DND-41 (cell line): ENCODE measurements around the gene PTDSS2.

Source experiments
- ATAC-seq: fragments of 200-7000 bp; cut with Tn5 transposase; 3 replicates; pipeline ENCODE4 v1.9.1; 2021; ENCODE audit warnings: low read depth; ENCODE audit not compliant: insufficient read depth
- DNase-seq: peaks from one replicate; pipeline ENCODE4 v3.0.0-alpha.2; 2020
- H2AFZ ChIP-seq: 2 replicates; pipeline ENCODE4 v1.6.0; 2012; ENCODE audit warnings: low read depth, low read length
- H3K27ac ChIP-seq: 2 replicates; pipeline ENCODE4 v1.5.1; 2012; ENCODE audit warnings: low read length, inconsistent platforms
- H3K27me3 ChIP-seq: fragments of 200-600 bp; sonication (generic); 2 replicates; pipeline ENCODE4 v1.6.0; 2012; ENCODE audit warnings: low read length, mild to moderate bottlenecking, inconsistent platforms; ENCODE audit not compliant: insufficient read depth, poor library complexity
- H3K36me3 ChIP-seq: 2 replicates; pipeline ENCODE4 v1.5.1; 2012; ENCODE audit warnings: low read length, inconsistent platforms; ENCODE audit not compliant: insufficient read depth
- H3K4me1 ChIP-seq: 2 replicates; pipeline ENCODE4 v1.5.1; 2012; ENCODE audit warnings: mild to moderate bottlenecking, low read length; ENCODE audit not compliant: insufficient read depth
- H3K4me2 ChIP-seq: 2 replicates; pipeline ENCODE4 v1.6.0; 2012; ENCODE audit warnings: mild to moderate bottlenecking, moderate library complexity, low read length, inconsistent platforms; ENCODE audit not compliant: insufficient read depth
- H3K4me3 ChIP-seq, 2 experiments: fragments of 200-600 bp in 1 of 2; shearing (Covaris generic) in 1 of 2; 2 replicates each; pipeline ENCODE4 v1.5.1; 2012 to 2016; ENCODE audit warnings: inconsistent platforms in 2 of 2, low read length in 2 of 2, mild to moderate bottlenecking in 2 of 2, low read depth in 1 of 2, moderate library complexity in 1 of 2
- H3K79me2 ChIP-seq: 2 replicates; pipeline ENCODE4 v1.6.0; 2012; ENCODE audit warnings: low read length, inconsistent platforms; ENCODE audit not compliant: insufficient read depth
- H3K9ac ChIP-seq: 2 replicates; pipeline ENCODE4 v1.6.0; 2012; ENCODE audit warnings: low read depth, mild to moderate bottlenecking, inconsistent platforms, low read length, moderate library complexity
- H3K9me3 ChIP-seq: 2 replicates; pipeline ENCODE4 v1.5.1; 2012; ENCODE audit warnings: low read length, moderate library complexity, mild to moderate bottlenecking, inconsistent platforms; ENCODE audit not compliant: insufficient read depth, severe bottlenecking
- H4K20me1 ChIP-seq: 2 replicates; pipeline ENCODE4 v1.6.0; 2012; ENCODE audit warnings: low read length; ENCODE audit not compliant: insufficient read depth
- EZH2 ChIP-seq: IDR thresholded peaks from 3 replicates; pipeline ENCODE4 v1.6.1; 2012; ENCODE audit warnings: borderline replicate concordance, low read depth, mild to moderate bottlenecking, moderate library complexity, low read length, inconsistent platforms; ENCODE audit not compliant: severe bottlenecking
- TF ChIP-seq, protein P1 (sequence below): IDR thresholded peaks from 2 replicates; pipeline ENCODE4 v1.5.1; 2012; ENCODE audit warnings: borderline replicate concordance, low read length, moderate library complexity, mild to moderate bottlenecking; ENCODE audit not compliant: poor library complexity, severe bottlenecking; ENCODE audit errors: extremely low read depth

PTDSS2 gene

DNA sequence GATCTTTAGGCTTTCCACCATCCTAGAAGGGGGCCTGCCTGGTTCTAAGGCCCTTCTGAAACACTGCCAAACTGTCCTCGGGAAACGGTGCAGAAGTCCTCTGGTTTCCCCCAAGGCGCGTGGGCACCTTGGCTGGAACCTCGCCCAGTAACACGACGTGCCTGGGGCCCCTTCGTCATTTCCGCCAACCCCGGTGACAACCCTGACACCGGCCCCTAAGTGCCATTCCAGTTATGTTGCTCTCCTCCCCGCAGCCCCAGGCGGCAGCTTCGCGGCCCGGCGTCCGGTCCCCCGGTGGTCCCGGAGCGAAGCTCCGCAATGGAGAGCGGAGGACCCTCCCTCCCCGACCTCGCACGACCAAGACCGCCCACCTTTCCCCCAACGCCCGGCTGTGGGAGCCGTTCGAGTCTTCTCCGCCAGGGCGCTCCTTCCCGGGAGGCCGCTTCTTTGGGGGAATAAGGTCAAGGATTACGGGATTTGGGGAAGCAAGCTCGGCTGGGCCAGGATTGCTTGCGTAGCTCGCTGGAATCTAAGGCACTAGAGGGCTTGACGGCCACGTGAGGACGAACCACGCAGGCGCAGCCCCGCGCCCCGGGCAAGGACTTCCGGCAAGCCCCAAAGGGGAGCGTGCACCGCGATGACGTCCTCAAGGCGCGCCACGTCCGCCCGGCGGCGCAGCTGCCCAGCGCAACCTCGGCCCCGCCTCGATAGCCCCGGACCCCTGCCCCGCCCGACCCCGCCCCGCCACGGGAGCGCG is 56.3 kb downstream of the PTDSS2 start:
- ATAC-seq: peak; percentile 82
- Histone ChIP-seq H4K20me1 (peaks cover 24% of the 10 kb centered on the region), H3K27ac (peak overlapping the region; percentile 94), H3K4me1 (peaks cover 27% of the 10 kb centered on the region), H3K27me3 (no peaks in the 10 kb centered on the region), H3K4me2 (peak overlapping the region; percentile 81), H3K4me3 (peak overlapping the region; percentile 81 to 85; a peak in 3 of 4 replicates), H3K9ac (peak overlapping the region; percentile 88), H3K79me2 (peaks cover 55% of the 10 kb centered on the region), H3K36me3 (peaks cover 47% of the 10 kb centered on the region), H2AFZ (peak overlapping the region; percentile 92), H3K9me3 (no peaks in the 10 kb centered on the region)
- DNase-seq: peak; percentile 97
- TF ChIP-seq, protein P1, sequence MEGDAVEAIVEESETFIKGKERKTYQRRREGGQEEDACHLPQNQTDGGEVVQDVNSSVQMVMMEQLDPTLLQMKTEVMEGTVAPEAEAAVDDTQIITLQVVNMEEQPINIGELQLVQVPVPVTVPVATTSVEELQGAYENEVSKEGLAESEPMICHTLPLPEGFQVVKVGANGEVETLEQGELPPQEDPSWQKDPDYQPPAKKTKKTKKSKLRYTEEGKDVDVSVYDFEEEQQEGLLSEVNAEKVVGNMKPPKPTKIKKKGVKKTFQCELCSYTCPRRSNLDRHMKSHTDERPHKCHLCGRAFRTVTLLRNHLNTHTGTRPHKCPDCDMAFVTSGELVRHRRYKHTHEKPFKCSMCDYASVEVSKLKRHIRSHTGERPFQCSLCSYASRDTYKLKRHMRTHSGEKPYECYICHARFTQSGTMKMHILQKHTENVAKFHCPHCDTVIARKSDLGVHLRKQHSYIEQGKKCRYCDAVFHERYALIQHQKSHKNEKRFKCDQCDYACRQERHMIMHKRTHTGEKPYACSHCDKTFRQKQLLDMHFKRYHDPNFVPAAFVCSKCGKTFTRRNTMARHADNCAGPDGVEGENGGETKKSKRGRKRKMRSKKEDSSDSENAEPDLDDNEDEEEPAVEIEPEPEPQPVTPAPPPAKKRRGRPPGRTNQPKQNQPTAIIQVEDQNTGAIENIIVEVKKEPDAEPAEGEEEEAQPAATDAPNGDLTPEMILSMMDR: no peak
- TF ChIP-seq EZH2: no peak

DNA sequence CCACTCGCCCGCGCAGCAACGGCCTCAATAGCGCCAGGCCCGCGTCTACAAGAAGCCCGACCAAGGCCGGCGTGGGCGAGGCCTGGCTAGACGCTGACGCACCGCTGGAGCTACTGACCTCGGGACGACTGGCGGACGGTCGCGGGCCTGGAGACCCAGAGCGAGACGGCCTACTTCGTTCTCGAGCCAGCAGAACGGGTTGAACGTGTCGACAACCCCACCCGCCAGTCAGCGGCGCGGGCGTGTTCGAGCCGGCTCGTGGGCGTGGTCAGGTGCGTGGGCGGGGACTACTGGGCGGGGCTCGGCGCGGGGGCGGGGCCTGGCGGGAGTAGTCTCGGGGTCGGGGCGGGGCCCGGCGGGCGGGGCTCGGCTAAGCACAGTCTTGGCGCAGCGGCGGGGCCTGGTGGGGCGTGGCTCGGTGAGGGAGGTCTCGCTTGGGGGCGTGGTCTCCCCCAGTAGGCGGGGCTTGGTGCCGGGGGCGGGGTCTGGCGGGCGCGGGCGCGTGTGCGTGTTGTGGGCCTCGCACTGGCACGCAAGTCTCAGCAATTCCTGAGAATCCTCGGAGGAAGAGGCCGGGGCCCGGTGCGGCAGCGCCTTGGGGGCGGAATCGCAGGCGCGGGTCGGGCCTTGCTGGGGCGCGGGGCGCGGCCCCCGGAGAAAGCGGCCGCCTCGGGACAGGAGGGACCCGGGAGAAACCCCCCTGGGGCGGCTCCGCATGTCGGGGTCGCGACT is 57.1 kb downstream of the PTDSS2 start, which contains the start of gene RNH1:
Gene RNH1, minus strand, starts transcription at position 248 of the 732 bp plus-strand sequence. CDS start 5,080 bp downstream, outside the sequence.
- peaks cover 27% of the 10 kb centered on the region for H3K4me1 ChIP-seq
- peak within 1 kb of the TSS; percentile 94 for H3K27ac ChIP-seq
- H3K4me3 ChIP-seq: peak within 1 kb of the TSS; percentile 81 to 85; a peak in 3 of 4 replicates
- no peaks in the 10 kb centered on the region for H3K27me3 ChIP-seq
- H3K4me2 ChIP-seq: peak within 1 kb of the TSS; percentile 81
- H3K9me3 ChIP-seq: no peaks in the 10 kb centered on the region
- ATAC-seq (peak; percentile 70), DNase-seq (peak; percentile 97)
- peaks cover 18% of the 10 kb centered on the region for H4K20me1 ChIP-seq
- H3K36me3 ChIP-seq: peaks cover 39% of the 10 kb centered on the region
- peak within 1 kb of the TSS; percentile 88 for H3K9ac ChIP-seq
- peak within 1 kb of the TSS; percentile 92 for H2AFZ ChIP-seq
- TF ChIP-seq EZH2: no peak
- TF ChIP-seq, protein P1: no peak
- H3K79me2 ChIP-seq: peaks cover 48% of the 10 kb centered on the region

DNA sequence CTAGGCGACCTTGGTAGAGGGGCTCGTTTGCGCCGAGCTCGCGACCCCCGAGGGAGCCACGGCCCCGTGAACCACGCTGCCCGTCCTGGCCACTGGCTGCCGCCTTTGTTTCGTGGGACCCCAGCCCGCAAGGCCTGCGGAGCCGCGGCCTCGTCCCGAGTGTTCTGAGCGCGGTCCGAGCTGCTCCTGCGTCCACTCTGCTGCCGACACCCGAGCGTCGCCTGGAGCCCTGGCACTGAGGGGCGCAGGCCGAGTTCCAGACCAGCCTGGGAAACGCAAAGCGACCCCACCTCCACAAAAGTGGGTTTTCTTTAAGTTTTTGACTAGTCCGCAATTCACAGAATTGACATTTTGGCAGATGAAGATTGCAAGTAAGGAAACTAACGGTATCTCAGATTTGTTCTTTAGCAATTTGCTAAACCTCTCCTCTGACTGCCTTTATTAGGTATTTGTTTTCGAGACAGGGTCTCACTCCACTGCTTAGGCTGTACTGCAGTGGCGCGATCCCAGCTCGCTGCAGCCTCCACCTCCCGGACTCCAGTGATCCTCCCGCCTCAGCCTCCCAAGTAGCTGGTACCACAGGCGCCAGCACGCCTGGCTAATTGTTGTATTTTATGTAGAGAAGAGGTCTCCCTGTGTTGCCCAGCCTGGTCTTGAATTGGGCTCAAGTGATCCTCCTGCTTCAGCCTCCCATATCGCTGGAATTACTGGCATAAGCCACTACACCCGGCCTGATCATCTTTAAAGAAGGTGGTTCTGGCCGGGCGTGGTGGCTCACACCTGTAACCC is 57.8 kb downstream of the PTDSS2 start:
- Histone ChIP-seq H3K79me2 (peaks cover 40% of the 10 kb centered on the region), H3K9me3 (no peaks in the 10 kb centered on the region), H3K9ac (peak overlapping the region; percentile 48), H4K20me1 (peaks cover 11% of the 10 kb centered on the region), H3K27ac (peak overlapping the region; percentile 28; the same call in 1 of the 2 replicates), H3K4me3 (peak overlapping the region in 1 of 2 experiments; percentile 55; a peak in 2 of 4 replicates), H3K27me3 (no peaks in the 10 kb centered on the region), H3K4me1 (peaks cover 27% of the 10 kb centered on the region), H3K4me2 (peak overlapping the region; percentile 81), H2AFZ (peak overlapping the region; percentile 30), H3K36me3 (peaks cover 32% of the 10 kb centered on the region)
- TF ChIP-seq, protein P1: no peak
- no peak for TF ChIP-seq EZH2
- DNase-seq (no peak), ATAC-seq (no peak)
